ENCODE results near the gene MYH15. TPM values are rescaled to one million over a fixed set of nuclear protein-coding genes. Genes with fewer than 3 reads are reported as not detected.

The MYH15 gene
- total and polyA plus RNA-seq, 9 donors = 0.27 to 1.1 (median 0.50) TPM

GRCh38 chr3:108378153-108378951 is 132.0 kb downstream of the MYH15 start:
- Histone ChIP-seq H3K9me3 (replicated peaks; ENCODE audit: control insufficient read depth, low read depth, low read length) (no peaks in the 10 kb centered on the region), H3K27ac (ENCODE audit: low read length) (no peak overlapping the region), H3K4me1 (ENCODE audit: control insufficient read depth, insufficient read depth, low read length) (no peaks in the 10 kb centered on the region), H3K27me3 (ENCODE audit: control insufficient read depth, insufficient read depth, low read length) (no peaks in the 10 kb centered on the region), H3K36me3 (ENCODE audit: control insufficient read depth, insufficient read depth, low read length) (no peaks in the 10 kb centered on the region), H3K4me3 (ENCODE audit: low read length) (no peak overlapping the region)
- no CpG with 5 or more reads among the region's 4 CpGs for WGBS (ENCODE audit: insufficient coverage)
- DNase-seq = no peak

GRCh38 chr3:108377384-108377783 is 133.0 kb downstream of the MYH15 start:
- Histone ChIP-seq H3K36me3 (ENCODE audit: control insufficient read depth, insufficient read depth, low read length) (no peaks in the 10 kb centered on the region), H3K4me1 (ENCODE audit: control insufficient read depth, insufficient read depth, low read length) (no peaks in the 10 kb centered on the region), H3K9me3 (replicated peaks; ENCODE audit: control insufficient read depth, low read depth, low read length) (no peaks in the 10 kb centered on the region), H3K4me3 (ENCODE audit: low read length) (no peak overlapping the region), H3K27ac (ENCODE audit: low read length) (no peak overlapping the region), H3K27me3 (ENCODE audit: control insufficient read depth, insufficient read depth, low read length) (no peaks in the 10 kb centered on the region)
- WGBS (ENCODE audit: insufficient coverage) = 75% methylated on average over 1 of the region's 1 CpG
- no peak for DNase-seq

- H3K27me3 ChIP-seq (ENCODE audit: control insufficient read depth, insufficient read depth, low read length) = no peaks in the 10 kb centered on the region
- DNase-seq = no peak
- no peaks in the 10 kb centered on the region for H3K36me3 ChIP-seq (ENCODE audit: control insufficient read depth, insufficient read depth, low read length)
- no peak overlapping the region for H3K4me3 ChIP-seq (ENCODE audit: low read length)
- H3K9me3 ChIP-seq (replicated peaks; ENCODE audit: control insufficient read depth, low read depth, low read length) = no peaks in the 10 kb centered on the region
- WGBS (ENCODE audit: insufficient coverage) = no CpG with 5 or more reads among the region's 1 CpG
- H3K27ac ChIP-seq (ENCODE audit: low read length) = no peak overlapping the region
- no peaks in the 10 kb centered on the region for H3K4me1 ChIP-seq (ENCODE audit: control insufficient read depth, insufficient read depth, low read length)
These were observed 134.4 kb downstream of the MYH15 start for GRCh38 chr3:108376026-108376425.

DNA sequence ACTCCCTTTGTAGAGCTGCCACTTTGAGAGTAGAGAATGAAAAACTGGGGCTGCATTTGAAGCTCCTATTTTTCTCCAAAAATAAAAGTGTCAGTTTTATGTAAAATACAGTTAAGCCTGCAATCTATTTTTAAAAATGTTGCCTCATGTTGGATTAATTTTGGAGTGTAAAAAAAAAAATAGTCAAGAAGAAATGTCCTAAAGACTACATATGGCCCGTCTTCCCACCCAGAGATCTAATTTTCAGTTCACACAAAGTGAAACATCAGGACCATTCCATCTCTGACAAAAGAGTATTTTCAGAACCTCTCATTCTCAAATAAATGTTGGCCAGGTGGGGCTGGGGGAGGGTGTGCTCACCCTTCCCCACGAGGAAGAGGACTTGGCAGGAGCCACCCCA is 151.4 kb downstream of the MYH15 start:
- no peaks in the 10 kb centered on the region for H3K36me3 ChIP-seq (ENCODE audit: control insufficient read depth, insufficient read depth, low read length)
- no peaks in the 10 kb centered on the region for H3K4me1 ChIP-seq (ENCODE audit: control insufficient read depth, insufficient read depth, low read length)
- no peaks in the 10 kb centered on the region for H3K9me3 ChIP-seq (replicated peaks; ENCODE audit: control insufficient read depth, low read depth, low read length)
- no peak for DNase-seq
- no CpG with 5 or more reads among the region's 2 CpGs for WGBS (ENCODE audit: insufficient coverage)
- H3K27me3 ChIP-seq (ENCODE audit: control insufficient read depth, insufficient read depth, low read length) = no peaks in the 10 kb centered on the region
- no peak overlapping the region for H3K4me3 ChIP-seq (ENCODE audit: low read length)
- H3K27ac ChIP-seq (ENCODE audit: low read length) = no peak overlapping the region

- H3K4me1 ChIP-seq (ENCODE audit: control insufficient read depth, insufficient read depth, low read length) = no peaks in the 10 kb centered on the region
- H3K27ac ChIP-seq (ENCODE audit: low read length) = no peak overlapping the region
- 43% methylated on average over 1 of the region's 2 CpGs for WGBS (ENCODE audit: insufficient coverage)
- no peaks in the 10 kb centered on the region for H3K9me3 ChIP-seq (replicated peaks; ENCODE audit: control insufficient read depth, low read depth, low read length)
- no peak overlapping the region for H3K4me3 ChIP-seq (ENCODE audit: low read length)
- DNase-seq = no peak
- no peaks in the 10 kb centered on the region for H3K27me3 ChIP-seq (ENCODE audit: control insufficient read depth, insufficient read depth, low read length)
- no peaks in the 10 kb centered on the region for H3K36me3 ChIP-seq (ENCODE audit: control insufficient read depth, insufficient read depth, low read length)
These were observed 153.4 kb downstream of the MYH15 start for GRCh38 chr3:108357042-108357441.

DNA sequence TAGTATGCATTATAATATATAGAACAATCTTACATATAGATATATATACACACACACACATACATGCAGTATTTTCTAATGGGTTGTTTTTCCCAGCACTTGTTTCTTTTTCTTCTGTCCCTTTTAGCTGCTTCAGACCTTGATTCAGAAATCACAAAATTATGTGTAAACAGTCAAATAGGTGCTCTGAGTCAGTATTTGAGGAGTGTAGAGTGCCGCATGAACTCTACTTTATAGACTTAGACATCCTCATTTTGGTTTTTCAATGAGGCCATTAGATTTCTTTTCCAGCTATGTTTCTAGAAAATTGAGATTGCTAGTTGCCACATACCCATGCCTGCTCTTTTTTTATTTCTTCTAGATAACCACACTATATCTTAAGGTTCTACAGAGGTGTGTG is 155.8 kb downstream of the MYH15 start:
- H3K9me3 ChIP-seq (replicated peaks; ENCODE audit: control insufficient read depth, low read depth, low read length) = no peaks in the 10 kb centered on the region
- no peaks in the 10 kb centered on the region for H3K4me1 ChIP-seq (ENCODE audit: control insufficient read depth, insufficient read depth, low read length)
- no peaks in the 10 kb centered on the region for H3K27me3 ChIP-seq (ENCODE audit: control insufficient read depth, insufficient read depth, low read length)
- no peaks in the 10 kb centered on the region for H3K36me3 ChIP-seq (ENCODE audit: control insufficient read depth, insufficient read depth, low read length)
- no CpG with 5 or more reads among the region's 1 CpG for WGBS (ENCODE audit: insufficient coverage)
- no peak overlapping the region for H3K4me3 ChIP-seq (ENCODE audit: low read length)
- no peak overlapping the region for H3K27ac ChIP-seq (ENCODE audit: low read length)
- no peak for DNase-seq

DNA sequence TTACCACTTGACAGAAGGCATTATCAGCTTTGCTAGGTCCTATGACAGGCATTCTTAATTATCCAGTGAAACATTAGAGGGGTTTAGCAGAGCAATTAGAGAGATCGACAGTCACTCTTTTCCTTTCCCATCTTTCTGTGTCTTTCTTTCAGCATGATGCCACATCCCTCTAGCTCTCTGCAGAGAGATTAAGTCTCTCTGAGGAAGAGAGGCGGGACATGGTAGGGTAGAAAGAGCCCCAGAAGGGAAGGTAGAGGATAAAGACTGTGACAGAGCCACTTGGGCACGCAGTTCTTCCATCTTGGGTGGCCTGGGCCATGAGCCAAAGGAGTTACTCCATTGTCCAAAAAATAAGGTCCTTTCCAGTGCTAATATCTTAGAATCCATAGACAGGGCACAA is 158.2 kb downstream of the MYH15 start:
- Histone ChIP-seq H3K27me3 (ENCODE audit: control insufficient read depth, insufficient read depth, low read length) (no peaks in the 10 kb centered on the region), H3K9me3 (replicated peaks; ENCODE audit: control insufficient read depth, low read depth, low read length) (no peaks in the 10 kb centered on the region), H3K36me3 (ENCODE audit: control insufficient read depth, insufficient read depth, low read length) (no peaks in the 10 kb centered on the region), H3K4me1 (ENCODE audit: control insufficient read depth, insufficient read depth, low read length) (no peaks in the 10 kb centered on the region), H3K4me3 (ENCODE audit: low read length) (no peak overlapping the region), H3K27ac (ENCODE audit: low read length) (no peak overlapping the region)
- no peak for DNase-seq
- WGBS (ENCODE audit: insufficient coverage) = no CpG with 5 or more reads among the region's 3 CpGs

DNA sequence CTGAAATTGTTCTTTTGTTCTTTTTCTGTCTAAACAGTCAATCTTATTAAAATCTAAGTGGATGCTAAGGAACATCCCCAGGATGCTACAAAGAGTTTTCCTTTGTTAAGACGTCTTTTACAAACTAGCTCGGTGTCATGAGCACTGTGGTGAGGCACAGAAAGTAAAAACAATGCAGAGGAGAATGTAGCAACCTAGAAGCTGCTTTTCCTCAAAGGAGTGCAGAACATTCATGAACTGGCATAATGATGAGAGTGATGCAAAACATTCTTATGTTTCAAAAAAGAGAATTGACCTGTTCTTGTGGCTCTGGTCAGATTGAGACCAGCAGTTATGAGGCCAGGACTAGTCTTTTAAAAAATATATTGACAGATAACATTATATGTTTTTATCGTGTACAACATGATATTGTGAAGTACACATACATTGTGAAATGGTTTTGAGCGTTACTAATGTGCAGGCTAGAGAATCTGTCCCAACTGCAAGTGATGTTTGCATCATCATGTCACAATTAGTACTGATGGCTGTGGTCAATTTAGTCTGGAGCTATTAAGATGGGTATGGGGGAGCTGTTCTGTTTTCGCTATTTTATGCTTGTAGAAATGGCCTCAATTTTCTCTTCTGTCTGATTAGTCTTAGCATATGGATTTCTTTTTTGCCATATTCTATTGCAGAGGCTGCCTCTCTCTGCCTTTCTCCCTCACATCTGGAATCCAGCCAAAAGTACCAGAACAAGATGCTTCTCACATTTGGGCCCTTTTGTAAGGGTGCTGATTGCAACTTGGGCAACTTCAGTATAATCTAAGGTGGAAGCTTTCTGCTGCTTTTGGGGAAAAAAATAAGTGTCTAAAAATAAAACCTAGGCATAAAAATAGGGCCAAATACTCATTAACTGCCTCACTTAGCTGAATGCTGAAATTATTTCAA is 163.8 kb downstream of the MYH15 start:
- no peak for DNase-seq
- no peaks in the 10 kb centered on the region for H3K36me3 ChIP-seq (ENCODE audit: control insufficient read depth, insufficient read depth, low read length)
- H3K9me3 ChIP-seq (replicated peaks; ENCODE audit: control insufficient read depth, low read depth, low read length) = no peaks in the 10 kb centered on the region
- H3K4me3 ChIP-seq (ENCODE audit: low read length) = no peak overlapping the region
- H3K27ac ChIP-seq (ENCODE audit: low read length) = no peak overlapping the region
- H3K27me3 ChIP-seq (ENCODE audit: control insufficient read depth, insufficient read depth, low read length) = no peaks in the 10 kb centered on the region
- WGBS (ENCODE audit: insufficient coverage) = 72% methylated on average over 3 of the region's 5 CpGs
- no peaks in the 10 kb centered on the region for H3K4me1 ChIP-seq (ENCODE audit: control insufficient read depth, insufficient read depth, low read length)

DNA sequence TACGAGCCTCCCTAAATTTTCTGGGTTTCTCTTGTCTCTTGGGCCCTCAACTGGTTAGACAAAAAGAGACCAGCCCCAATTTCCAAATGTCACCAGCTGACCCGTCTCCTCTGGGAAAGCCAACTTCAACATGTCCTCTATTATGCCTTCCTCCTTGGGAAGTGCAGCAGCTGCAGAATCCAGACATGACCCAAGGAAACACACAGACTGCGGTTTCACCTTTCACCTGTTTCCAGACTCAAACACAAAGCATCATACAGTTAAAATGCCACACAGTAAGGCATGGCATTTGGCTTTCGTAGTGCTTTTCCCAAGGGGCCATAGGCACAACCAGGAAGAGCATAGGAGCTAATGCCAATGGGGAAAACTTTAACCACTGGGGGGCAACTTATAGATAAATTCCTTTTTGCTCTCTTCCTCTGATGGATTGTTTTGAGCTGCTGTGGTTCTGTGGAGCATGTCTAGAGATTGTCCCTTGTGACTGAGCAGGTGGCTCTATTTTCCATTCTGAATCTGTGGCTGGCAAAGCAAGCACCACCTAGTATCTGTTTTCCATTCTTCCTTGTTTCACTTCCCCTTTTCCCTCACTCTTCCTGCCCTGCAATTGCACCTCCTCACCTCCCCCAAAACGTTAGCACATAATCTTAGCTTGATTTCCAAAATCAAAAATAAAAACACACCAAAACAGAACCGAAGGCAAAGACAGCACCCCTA is 164.7 kb downstream of the MYH15 start:
- Histone ChIP-seq H3K4me3 (ENCODE audit: low read length) (no peak overlapping the region), H3K27me3 (ENCODE audit: control insufficient read depth, insufficient read depth, low read length) (no peaks in the 10 kb centered on the region), H3K4me1 (ENCODE audit: control insufficient read depth, insufficient read depth, low read length) (no peaks in the 10 kb centered on the region), H3K36me3 (ENCODE audit: control insufficient read depth, insufficient read depth, low read length) (no peaks in the 10 kb centered on the region), H3K27ac (ENCODE audit: low read length) (no peak overlapping the region), H3K9me3 (replicated peaks; ENCODE audit: control insufficient read depth, low read depth, low read length) (no peaks in the 10 kb centered on the region)
- no peak for DNase-seq
- 60% methylated on average over 3 of the region's 6 CpGs for WGBS (ENCODE audit: insufficient coverage)

GRCh38 chr3:108343491-108343890 is 166.9 kb downstream of the MYH15 start:
- no peaks in the 10 kb centered on the region for H3K4me1 ChIP-seq (ENCODE audit: control insufficient read depth, insufficient read depth, low read length)
- no peaks in the 10 kb centered on the region for H3K36me3 ChIP-seq (ENCODE audit: control insufficient read depth, insufficient read depth, low read length)
- H3K27ac ChIP-seq (ENCODE audit: low read length) = no peak overlapping the region
- DNase-seq = no peak
- no peaks in the 10 kb centered on the region for H3K9me3 ChIP-seq (replicated peaks; ENCODE audit: control insufficient read depth, low read depth, low read length)
- no peaks in the 10 kb centered on the region for H3K27me3 ChIP-seq (ENCODE audit: control insufficient read depth, insufficient read depth, low read length)
- H3K4me3 ChIP-seq (ENCODE audit: low read length) = no peak overlapping the region
- WGBS (ENCODE audit: insufficient coverage) = no CpG with 5 or more reads among the region's 4 CpGs

All from muscle of leg (tissue), 11 donors.